HCT116 (cell line): ENCODE measurements around the gene TBC1D2. TPM values are rescaled to one million over a fixed set of nuclear protein-coding genes. Genes with fewer than 3 reads are reported as not detected.

Source experiments
- ATAC-seq: fragments of 200-7000 bp; cut with Tn5 transposase; 2 replicates; pipeline ENCODE4 v1.9.1; 2020; ENCODE audit warnings: mild to moderate bottlenecking, moderate library complexity
- BruUV-seq: library from RNA; stranded (reverse); fragments of 400-500 nt; replicated peaks from 2 replicates; lab custom pipeline; 2021; lab: Mats Ljungman, UMichigan
- CTCF ChIA-PET: fragments of 300-600 bp; sonication (Branson Sonifier 250); formaldehyde crosslinking; loops from one replicate; lab custom pipeline; 2021; ENCODE audit warnings: antibody characterized with exemption; lab: Charles Lee
- POLR2A ChIA-PET: fragments of 300-600, 350-600 bp; sonication (Branson Sonifier 250); formaldehyde crosslinking; loops from one replicate; lab custom pipeline; 2021; ENCODE audit warnings: antibody characterized with exemption; lab: Charles Lee
- RAD21 ChIA-PET, 2 experiments: fragments of 300-600 bp; sonication (Branson Sonifier 250); formaldehyde crosslinking; loops; one replicate each; lab custom pipeline; 2023; ENCODE audit warnings: low total read pairs in 2 of 2; ENCODE audit not compliant: uncharacterized antibody in 2 of 2, unreplicated experiment in 2 of 2, low non-redundant PET in 1 of 2; lab: Charles Lee
- DNase-seq: peaks from one replicate; pipeline ENCODE4 v3.0.0-alpha.2; 2010; ENCODE audit warnings: low read depth, low spot score
- H2AFZ ChIP-seq: fragments of 200-600 bp; shearing (Covaris generic), sonication (generic); 2 replicates; pipeline ENCODE4 v1.6.1; 2017; ENCODE audit warnings: low read depth, mixed run types, mixed read lengths, antibody characterized with exemption, low read length; ENCODE audit not compliant: poor library complexity, severe bottlenecking
- H3K27ac ChIP-seq: 2 replicates; pipeline ENCODE4 v1.5.1; 2012; ENCODE audit warnings: low read depth, low read length
- H3K27me3 ChIP-seq: fragments of 200-600 bp; sonication (generic); 2 replicates; pipeline ENCODE4 v1.6.1; 2016; ENCODE audit warnings: mixed run types, low read length, mixed read lengths; ENCODE audit not compliant: insufficient read depth
- H3K36me3 ChIP-seq, 2 experiments: fragments of 200-500 bp in 1 of 2; fragments of 200-600 bp in 1 of 2; sonication (Bioruptor generic) in 1 of 2; sonication (generic) in 1 of 2; 2 replicates each; pipeline versions ENCODE4 v1.5.1 to v1.6.1; 2014 to 2016; ENCODE audit warnings: low read length in 2 of 2, inconsistent platforms in 1 of 2, mixed read lengths in 1 of 2, mixed run types in 1 of 2; ENCODE audit not compliant: insufficient read depth in 2 of 2, control insufficient read depth in 1 of 2
- H3K4me1 ChIP-seq, 2 experiments: fragments of 200-600 bp in 1 of 2; sonication (generic) in 1 of 2; 2 replicates each; pipeline versions ENCODE4 v1.5.1 to v1.6.1; 2012 to 2017; ENCODE audit warnings: low read length in 2 of 2, inconsistent platforms in 1 of 2, mild to moderate bottlenecking in 1 of 2, mixed read lengths in 1 of 2, mixed run types in 1 of 2, moderate library complexity in 1 of 2; ENCODE audit not compliant: insufficient read depth in 2 of 2, control insufficient read depth in 1 of 2
- H3K4me2 ChIP-seq: fragments of 200-600 bp; sonication (generic); 2 replicates; pipeline ENCODE4 v1.6.1; 2017; ENCODE audit warnings: mixed run types, low read length, mixed read lengths
- H3K4me3 ChIP-seq, 2 experiments: fragments of 200-600 bp in 1 of 2; sonication (generic) in 1 of 2; replicated peaks in 1 of 2; 2 replicates each; pipeline ENCODE4 v1.5.1; 2011 to 2016; ENCODE audit warnings: low read length in 2 of 2, control low read depth in 1 of 2, low read depth in 1 of 2, mild to moderate bottlenecking in 1 of 2, mixed read lengths in 1 of 2, mixed run types in 1 of 2
- H3K79me2 ChIP-seq: fragments of 200-600 bp; sonication (generic); 2 replicates; pipeline ENCODE4 v1.6.1; 2017; ENCODE audit warnings: mild to moderate bottlenecking, mixed run types, low read length, moderate library complexity, mixed read lengths; ENCODE audit not compliant: insufficient read depth
- H3K9ac ChIP-seq: fragments of 200-600 bp; sonication (generic); 2 replicates; pipeline ENCODE4 v1.6.1; 2016; ENCODE audit warnings: low read length, mixed read lengths
- H3K9me2 ChIP-seq: fragments of 200-600 bp; sonication (generic), shearing (Covaris generic); 2 replicates; pipeline ENCODE4 v1.6.1; 2017; ENCODE audit warnings: mixed run types, mild to moderate bottlenecking, moderate library complexity; ENCODE audit not compliant: insufficient read depth
- H3K9me3 ChIP-seq, 2 experiments: fragments of 200-500 bp in 1 of 2; fragments of 200-600 bp in 1 of 2; sonication (Bioruptor generic) in 1 of 2; sonication (generic) in 1 of 2; 2 replicates each; pipeline ENCODE4 v1.6.1; 2014 to 2017; ENCODE audit warnings: low read length in 2 of 2, mixed read lengths in 2 of 2, inconsistent platforms in 1 of 2, low read depth in 1 of 2, mild to moderate bottlenecking in 1 of 2, mixed run types in 1 of 2, moderate library complexity in 1 of 2; ENCODE audit not compliant: control insufficient read depth in 1 of 2, insufficient read depth in 1 of 2
- H4K20me1 ChIP-seq: fragments of 200-600 bp; sonication (generic), shearing (Covaris generic); 2 replicates; pipeline ENCODE4 v1.6.1; 2017; ENCODE audit warnings: mixed run types, mild to moderate bottlenecking, moderate library complexity; ENCODE audit not compliant: insufficient read depth
- ATF3 ChIP-seq: IDR thresholded peaks from 2 replicates; pipeline ENCODE4 v1.6.1; 2012
- CEBPB ChIP-seq: IDR thresholded peaks from 2 replicates; pipeline ENCODE4 v1.6.1; 2012; ENCODE audit warnings: low read depth
- CTCF ChIP-seq, 3 experiments: fragments of 200-600 bp in 1 of 3; sonication (generic) in 1 of 3; IDR thresholded peaks in 2 of 3; conservative IDR thresholded peaks in 1 of 3; 2 replicates each; pipeline ENCODE4 v1.5.1; 2012 to 2017; ENCODE audit warnings: low read depth in 2 of 3, low read length in 2 of 3, antibody characterized with exemption in 1 of 3, borderline replicate concordance in 1 of 3, control low read depth in 1 of 3, mild to moderate bottlenecking in 1 of 3, mixed read lengths in 1 of 3, mixed run types in 1 of 3, moderate library complexity in 1 of 3; ENCODE audit not compliant: insufficient read depth in 1 of 3
- EGR1 ChIP-seq: IDR thresholded peaks from 2 replicates; pipeline ENCODE4 v1.6.1; 2012; ENCODE audit warnings: low read depth
- ELF1 ChIP-seq: IDR thresholded peaks from 2 replicates; pipeline ENCODE4 v1.6.1; 2012; ENCODE audit warnings: low read depth, borderline replicate concordance
- EZH2 ChIP-seq: fragments of 200-600 bp; sonication (generic); IDR thresholded peaks from 2 replicates; pipeline ENCODE4 v1.6.1; 2017; ENCODE audit warnings: antibody characterized with exemption, mixed run types
- EZH2phosphoT487 ChIP-seq: fragments of 200-600 bp; IDR thresholded peaks from 2 replicates; pipeline ENCODE4 v1.6.1; 2018; ENCODE audit warnings: antibody characterized with exemption, borderline replicate concordance
- FOSL1 ChIP-seq: IDR thresholded peaks from 2 replicates; pipeline ENCODE4 v1.6.1; 2012; ENCODE audit warnings: low read depth
- JUND ChIP-seq: IDR thresholded peaks from 2 replicates; pipeline ENCODE4 v1.6.1; 2012
- MAX ChIP-seq: IDR thresholded peaks from 2 replicates; pipeline ENCODE4 v1.6.1; 2012
- POLR2A ChIP-seq: IDR thresholded peaks from 2 replicates; pipeline ENCODE4 v1.7.0; 2011; ENCODE audit warnings: borderline replicate concordance; ENCODE audit not compliant: insufficient read depth, insufficient read length; ENCODE audit errors: extremely low read depth
- POLR2AphosphoS5 ChIP-seq: IDR thresholded peaks from 2 replicates; pipeline ENCODE4 v1.6.1; 2011; ENCODE audit warnings: mild to moderate bottlenecking, low read depth, low read length, moderate library complexity
- RAD21 ChIP-seq: IDR thresholded peaks from 2 replicates; pipeline ENCODE4 v1.6.1; 2012; ENCODE audit warnings: low read depth, mild to moderate bottlenecking
- REST ChIP-seq: IDR thresholded peaks from 2 replicates; pipeline ENCODE4 v1.6.1; 2012; ENCODE audit warnings: low read depth
- SIN3A ChIP-seq: IDR thresholded peaks from 2 replicates; pipeline ENCODE4 v1.6.1; 2012; ENCODE audit warnings: low read depth
- TCF7L2 ChIP-seq: IDR thresholded peaks from 2 replicates; pipeline ENCODE4 v1.7.0; 2011; ENCODE audit warnings: borderline replicate concordance, inconsistent platforms; ENCODE audit not compliant: insufficient read depth, insufficient read length; ENCODE audit errors: extremely low read depth
- YY1 ChIP-seq: IDR thresholded peaks from 2 replicates; pipeline ENCODE4 v1.6.1; 2011; ENCODE audit warnings: low read length, low read depth, moderate library complexity, mild to moderate bottlenecking; ENCODE audit not compliant: insufficient replicate concordance; ENCODE audit errors: extremely low read depth
- ZBTB33 ChIP-seq: IDR thresholded peaks from 2 replicates; pipeline ENCODE4 v1.6.1; 2011; ENCODE audit warnings: mild to moderate bottlenecking, low read length, moderate library complexity; ENCODE audit not compliant: insufficient replicate concordance; ENCODE audit errors: extremely low read depth
- ZFX ChIP-seq: fragments of 450-650 bp; IDR thresholded peaks from 2 replicates; pipeline ENCODE4 v1.6.1; 2017
- ZNF274 ChIP-seq: fragments of 200-500 bp; sonication (Bioruptor generic); IDR thresholded peaks from 2 replicates; pipeline ENCODE4 v1.6.1; 2014; ENCODE audit warnings: mild to moderate bottlenecking, low read depth, low read length, inconsistent platforms
- intact Hi-C: fragments of 100-400 bp; cut with micrococcal nuclease; formaldehyde crosslinking; loops from 2 replicates; pipeline ENCODE4 v1.10.0; 2022
- total RNA-seq: library from RNA; stranded (reverse); gene quantifications from one replicate; pipeline ENCODE4 v1.2.1, GENCODE V29; 2021; ENCODE audit not compliant: unreplicated experiment

The TBC1D2 gene
- total RNA-seq, 1 experiment from 2014 or later, result 9.8 TPM

- H3K9me3 ChIP-seq, result no peaks in the 10 kb centered on the region
- H3K79me2 ChIP-seq, result no peaks in the 10 kb centered on the region
- no peak overlapping the region for H3K4me3 ChIP-seq
- no peak overlapping the region for H3K27ac ChIP-seq
- TF ChIP-seq CTCF (IDR thresholded peaks at IDR 0.05 in 2 of 3, conservative IDR thresholded peaks at IDR 0.05 in 1 of 3; ENCODE audit: borderline replicate concordance in 1 of 3, insufficient read depth in 1 of 3, low read depth in 2 of 3, low read length in 2 of 3) (no peak), POLR2AphosphoS5 (no peak), TCF7L2 (no peak), EZH2 (no peak), FOSL1 (no peak), POLR2A (no peak), ZBTB33 (no peak), CEBPB (no peak), JUND (no peak), EGR1 (no peak), ELF1 (no peak), ZFX (no peak), YY1 (no peak), ATF3 (no peak), EZH2phosphoT487 (no peak), SIN3A (no peak), MAX (no peak), ZNF274 (no peak), RAD21 (no peak), REST (no peak)
- no peak overlapping the region for H3K9ac ChIP-seq
- ChIA-PET CTCF (no interaction called here), RAD21 (no interaction called here), POLR2A (no interaction called here)
- no peak overlapping the region for H2AFZ ChIP-seq
- no peak overlapping the region for H3K4me2 ChIP-seq
- ATAC-seq, result no peak
- H3K36me3 ChIP-seq, result peaks cover 0 to 10% of the 10 kb centered on the region in 2 experiments; a peak in 1 of 4 replicates
- H3K27me3 ChIP-seq, result no peaks in the 10 kb centered on the region
- no peaks in the 10 kb centered on the region for H4K20me1 ChIP-seq
- no TSS peak for BruUV-seq
- no peaks in the 10 kb centered on the region for H3K9me2 ChIP-seq
- DNase-seq, result no peak
- H3K4me1 ChIP-seq, result peaks cover 30 to 44% of the 10 kb centered on the region in 2 experiments
- intact Hi-C loops, result loop anchor here (10.0 kb wide), 1 partner anchor 145 kb away; no protein-coding TSS in a partner anchor
Measured at GRCh38 chr9:98219794-98220370, 35.6 kb downstream of the TBC1D2 start.
